ENCODE data around the gene C5orf15.

DNA sequence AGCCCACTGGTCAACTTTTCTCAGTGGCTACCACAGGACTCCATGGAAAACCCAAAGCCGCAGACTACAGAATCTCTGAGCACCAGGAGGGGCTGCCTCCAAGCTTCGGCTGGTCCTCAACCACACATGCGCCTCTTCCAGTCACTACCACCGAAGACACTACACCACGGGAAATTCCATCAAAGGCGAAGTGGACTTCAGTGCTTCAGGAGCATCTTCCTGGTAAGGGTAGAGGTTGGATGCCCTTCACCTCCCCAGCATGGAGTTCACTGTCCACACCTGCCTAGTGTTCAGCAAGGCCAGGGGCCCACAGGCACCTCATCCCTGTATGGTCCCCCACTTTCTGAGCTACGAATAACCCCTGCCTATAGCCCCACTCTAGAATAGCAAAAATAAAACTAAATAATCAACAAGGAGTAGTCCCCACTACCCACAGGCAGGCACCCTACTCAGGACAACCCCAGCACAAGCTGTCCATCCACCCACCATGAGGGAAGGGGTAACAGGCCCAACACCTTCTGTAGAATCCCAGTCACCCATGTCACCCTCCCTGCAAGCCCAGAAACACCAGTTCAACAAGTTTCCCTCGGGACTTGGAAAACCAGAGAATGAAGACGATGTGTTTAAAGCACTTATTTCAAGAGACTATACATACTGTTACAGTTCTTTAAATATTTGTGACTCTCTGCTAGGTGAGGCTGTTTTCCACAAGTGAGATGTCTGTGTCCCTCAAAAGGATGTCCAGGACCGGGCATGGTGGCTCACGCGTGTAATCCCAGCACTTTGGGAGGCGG, 33.7 kb upstream of the C5orf15 start:
- TF ChIP-seq, protein P1, sequence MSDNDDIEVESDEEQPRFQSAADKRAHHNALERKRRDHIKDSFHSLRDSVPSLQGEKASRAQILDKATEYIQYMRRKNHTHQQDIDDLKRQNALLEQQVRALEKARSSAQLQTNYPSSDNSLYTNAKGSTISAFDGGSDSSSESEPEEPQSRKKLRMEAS (IDR thresholded peaks at IDR 0.05): no peak
- TF ChIP-seq EP300 (IDR thresholded peaks at IDR 0.05; ENCODE audit: borderline replicate concordance) (no peak), FOXM1 (IDR thresholded peaks at IDR 0.05; ENCODE audit: borderline replicate concordance, low read depth) (no peak), NFIC (IDR thresholded peaks at IDR 0.05) (no peak), RAD21 (IDR thresholded peaks at IDR 0.05; ENCODE audit: low read depth) (no peak), TAF1 (IDR thresholded peaks at IDR 0.05; ENCODE audit: low read depth) (no peak), YY1 (IDR thresholded peaks at IDR 0.05; ENCODE audit: low read depth) (no peak), TCF12 (IDR thresholded peaks at IDR 0.05; ENCODE audit: low read depth) (no peak), CEBPB (IDR thresholded peaks at IDR 0.05) (no peak), EGR1 (IDR thresholded peaks at IDR 0.05) (no peak), CREB1 (IDR thresholded peaks at IDR 0.05; ENCODE audit: low read depth) (no peak), TEAD4 (IDR thresholded peaks at IDR 0.05) (no peak)
- TF ChIP-seq, protein P2, sequence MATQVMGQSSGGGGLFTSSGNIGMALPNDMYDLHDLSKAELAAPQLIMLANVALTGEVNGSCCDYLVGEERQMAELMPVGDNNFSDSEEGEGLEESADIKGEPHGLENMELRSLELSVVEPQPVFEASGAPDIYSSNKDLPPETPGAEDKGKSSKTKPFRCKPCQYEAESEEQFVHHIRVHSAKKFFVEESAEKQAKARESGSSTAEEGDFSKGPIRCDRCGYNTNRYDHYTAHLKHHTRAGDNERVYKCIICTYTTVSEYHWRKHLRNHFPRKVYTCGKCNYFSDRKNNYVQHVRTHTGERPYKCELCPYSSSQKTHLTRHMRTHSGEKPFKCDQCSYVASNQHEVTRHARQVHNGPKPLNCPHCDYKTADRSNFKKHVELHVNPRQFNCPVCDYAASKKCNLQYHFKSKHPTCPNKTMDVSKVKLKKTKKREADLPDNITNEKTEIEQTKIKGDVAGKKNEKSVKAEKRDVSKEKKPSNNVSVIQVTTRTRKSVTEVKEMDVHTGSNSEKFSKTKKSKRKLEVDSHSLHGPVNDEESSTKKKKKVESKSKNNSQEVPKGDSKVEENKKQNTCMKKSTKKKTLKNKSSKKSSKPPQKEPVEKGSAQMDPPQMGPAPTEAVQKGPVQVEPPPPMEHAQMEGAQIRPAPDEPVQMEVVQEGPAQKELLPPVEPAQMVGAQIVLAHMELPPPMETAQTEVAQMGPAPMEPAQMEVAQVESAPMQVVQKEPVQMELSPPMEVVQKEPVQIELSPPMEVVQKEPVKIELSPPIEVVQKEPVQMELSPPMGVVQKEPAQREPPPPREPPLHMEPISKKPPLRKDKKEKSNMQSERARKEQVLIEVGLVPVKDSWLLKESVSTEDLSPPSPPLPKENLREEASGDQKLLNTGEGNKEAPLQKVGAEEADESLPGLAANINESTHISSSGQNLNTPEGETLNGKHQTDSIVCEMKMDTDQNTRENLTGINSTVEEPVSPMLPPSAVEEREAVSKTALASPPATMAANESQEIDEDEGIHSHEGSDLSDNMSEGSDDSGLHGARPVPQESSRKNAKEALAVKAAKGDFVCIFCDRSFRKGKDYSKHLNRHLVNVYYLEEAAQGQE (IDR thresholded peaks at IDR 0.05; ENCODE audit: low read depth): no peak
- TF ChIP-seq, protein P3, sequence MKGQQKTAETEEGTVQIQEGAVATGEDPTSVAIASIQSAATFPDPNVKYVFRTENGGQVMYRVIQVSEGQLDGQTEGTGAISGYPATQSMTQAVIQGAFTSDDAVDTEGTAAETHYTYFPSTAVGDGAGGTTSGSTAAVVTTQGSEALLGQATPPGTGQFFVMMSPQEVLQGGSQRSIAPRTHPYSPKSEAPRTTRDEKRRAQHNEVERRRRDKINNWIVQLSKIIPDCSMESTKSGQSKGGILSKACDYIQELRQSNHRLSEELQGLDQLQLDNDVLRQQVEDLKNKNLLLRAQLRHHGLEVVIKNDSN (IDR thresholded peaks at IDR 0.05): no peak
